ENCODE results near the gene AMOTL2.
A peak's percentile ranks its signal among the peaks of the same experiment; 100 is the strongest.

Gene AMOTL2

GRCh38 chr3:134376786-134377426 is 2.7 kb upstream of the AMOTL2 start:
- DNase-seq (ENCODE audit: low read depth in 2 of 2): no peak

GRCh38 chr3:134376385-134376765 is 2.1 kb upstream of the AMOTL2 start:
- TF ChIP-seq CTCF (IDR thresholded peaks at IDR 0.05; ENCODE audit: low read depth, low read length): no peak
- no peak for DNase-seq (ENCODE audit: low read depth in 2 of 2)
- no peak overlapping the region for H3K4me3 ChIP-seq (replicated peaks in 1 of 2; ENCODE audit: low read depth in 2 of 2, low read length in 2 of 2)

More at GRCh38 chr3:134376786-134377426, 2.7 kb upstream of the AMOTL2 start:
- TF ChIP-seq CTCF (IDR thresholded peaks at IDR 0.05; ENCODE audit: low read depth, low read length): no peak
- H3K4me3 ChIP-seq (replicated peaks in 1 of 2; ENCODE audit: low read depth in 2 of 2, low read length in 2 of 2): no peak overlapping the region

GRCh38 chr3:134375582-134376384 is 1.5 kb upstream of the AMOTL2 start:
- no peak for DNase-seq (ENCODE audit: low read depth in 2 of 2)
- H3K4me3 ChIP-seq (replicated peaks in 1 of 2; ENCODE audit: low read depth in 2 of 2, low read length in 2 of 2): no peak overlapping the region
- no peak for TF ChIP-seq CTCF (IDR thresholded peaks at IDR 0.05; ENCODE audit: low read depth, low read length)

GRCh38 chr3:134374791-134375581 is 739 bp upstream of the AMOTL2 start:
- DNase-seq (ENCODE audit: low read depth in 2 of 2): no peak
- H3K4me3 ChIP-seq (replicated peaks in 1 of 2; ENCODE audit: low read depth in 2 of 2, low read length in 2 of 2): peak overlapping the region; percentile 39 to 96
- TF ChIP-seq CTCF (IDR thresholded peaks at IDR 0.05; ENCODE audit: low read depth, low read length): no peak

GRCh38 chr3:134373271-134374104 is 759 bp downstream of the AMOTL2 start:
- TF ChIP-seq CTCF (IDR thresholded peaks at IDR 0.05; ENCODE audit: low read depth, low read length): no peak
- peak overlapping the region; percentile 88 to 96 for H3K4me3 ChIP-seq (replicated peaks in 1 of 2; ENCODE audit: low read depth in 2 of 2, low read length in 2 of 2)
- DNase-seq (ENCODE audit: low read depth in 2 of 2): peak; percentile 94 to 96

Data from cardiac fibroblast (primary cell).